ENCODE results near the gene RBFOX2.

DNA sequence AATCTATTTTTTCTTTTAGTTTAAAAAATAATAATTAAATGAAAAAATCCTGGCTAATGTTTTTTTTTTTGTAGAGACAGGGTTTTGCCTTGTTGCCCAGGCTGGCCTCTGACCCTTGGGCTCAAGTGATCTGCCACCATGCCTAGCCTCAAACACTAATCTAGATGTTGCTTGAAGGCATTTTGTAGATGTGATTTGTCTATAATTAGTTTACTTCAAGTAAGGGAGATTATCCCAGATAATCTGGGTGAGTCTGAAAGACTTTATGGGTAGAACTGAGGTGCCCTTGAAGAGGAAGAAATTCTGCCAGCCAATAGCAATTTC lies 38.6 kb upstream of the RBFOX2 start:
- TF ChIP-seq CTCF (conservative IDR thresholded peaks at IDR 0.05 in 1 of 2, IDR thresholded peaks at IDR 0.05 in 1 of 2; ENCODE audit: extremely low read depth in 1 of 2, insufficient read depth in 1 of 2, low read depth in 1 of 2, low read length in 2 of 2) (no peak), EZH2 (IDR thresholded peaks at IDR 0.05; ENCODE audit: borderline replicate concordance, low read length) (no peak)
